HG02571 (cell line): ENCODE data around the gene CLSTN3.
A peak's percentile ranks its signal among the peaks of the same experiment; 100 is the strongest.
"Not testable (repeated sequence)": the region's sequence is repeated elsewhere in the genome, so short reads cannot be mapped to it uniquely, and the experiment has no call there.

ENCODE experiments used
- ATAC-seq: cut with Tn5 transposase; IDR thresholded peaks from one replicate; pipeline ENCODE4 v1.9.1; 2021; ENCODE audit warnings: mild to moderate bottlenecking, moderate library complexity; ENCODE audit not compliant: unreplicated experiment

Gene CLSTN3

DNA sequence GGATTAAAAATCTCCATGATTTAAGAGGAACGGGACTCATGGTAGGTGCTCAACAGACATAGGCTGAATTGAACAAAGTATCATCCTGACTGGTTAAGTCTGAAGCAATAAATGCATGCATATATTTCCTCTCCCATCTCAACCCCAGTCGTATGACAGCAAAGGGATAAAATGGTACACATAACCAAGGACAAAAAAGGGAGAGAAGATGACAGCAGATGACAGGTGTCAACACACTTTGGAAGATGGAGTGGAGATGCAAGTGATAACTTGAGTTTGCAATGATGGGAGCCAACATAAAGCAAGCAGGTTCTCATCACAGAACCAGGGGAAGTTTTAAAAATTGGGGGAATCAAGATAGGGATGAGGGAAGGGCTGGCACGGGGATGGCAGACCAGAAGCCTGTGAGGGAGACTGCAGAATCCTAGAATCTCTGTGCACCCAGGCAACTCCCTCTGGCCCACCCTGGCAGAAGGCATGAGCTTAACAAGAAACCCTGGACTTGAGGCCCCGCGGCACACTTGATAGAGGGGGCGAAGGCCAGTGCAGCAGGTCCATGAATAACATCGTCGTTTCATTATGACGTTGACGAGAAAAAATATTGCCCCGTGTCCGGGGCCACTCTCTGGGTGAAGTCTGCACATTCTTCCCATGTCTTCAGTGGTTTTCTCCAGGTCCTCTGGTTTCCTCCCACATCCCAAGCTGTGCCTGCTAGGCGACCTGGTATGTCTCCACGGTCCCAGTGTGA, 26.2 kb upstream of the CLSTN3 start:
- ATAC-seq = no peak

- ATAC-seq = no peak
Measured at GRCh38 chr12:7106082-7106481, 24.1 kb upstream of the CLSTN3 start.

- ATAC-seq = not testable (repeated sequence)
Measured at GRCh38 chr12:7107181-7107580, 23.0 kb upstream of the CLSTN3 start.

DNA sequence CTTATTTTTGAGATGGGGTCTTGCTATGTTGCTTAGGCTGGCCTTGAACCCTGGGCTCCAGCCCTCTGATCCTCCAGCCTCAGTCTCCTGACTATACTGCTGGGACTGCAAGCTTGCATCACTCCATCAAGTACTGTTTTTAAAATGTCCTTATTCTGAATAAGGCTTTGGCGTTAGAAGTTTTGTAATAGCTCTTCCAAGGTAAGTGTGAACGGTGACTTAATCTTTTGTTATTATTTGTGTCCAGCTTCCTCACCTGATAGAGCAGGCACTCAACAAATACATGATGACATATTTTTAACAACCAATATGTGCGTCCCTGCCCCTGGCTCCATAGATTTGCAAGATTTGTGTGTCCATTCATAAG, 22.6 kb upstream of the CLSTN3 start:
- ATAC-seq = no peak

GRCh38 chr12:7108003-7108795, 22.0 kb upstream of the CLSTN3 start:
- peak; percentile 88 for ATAC-seq

DNA sequence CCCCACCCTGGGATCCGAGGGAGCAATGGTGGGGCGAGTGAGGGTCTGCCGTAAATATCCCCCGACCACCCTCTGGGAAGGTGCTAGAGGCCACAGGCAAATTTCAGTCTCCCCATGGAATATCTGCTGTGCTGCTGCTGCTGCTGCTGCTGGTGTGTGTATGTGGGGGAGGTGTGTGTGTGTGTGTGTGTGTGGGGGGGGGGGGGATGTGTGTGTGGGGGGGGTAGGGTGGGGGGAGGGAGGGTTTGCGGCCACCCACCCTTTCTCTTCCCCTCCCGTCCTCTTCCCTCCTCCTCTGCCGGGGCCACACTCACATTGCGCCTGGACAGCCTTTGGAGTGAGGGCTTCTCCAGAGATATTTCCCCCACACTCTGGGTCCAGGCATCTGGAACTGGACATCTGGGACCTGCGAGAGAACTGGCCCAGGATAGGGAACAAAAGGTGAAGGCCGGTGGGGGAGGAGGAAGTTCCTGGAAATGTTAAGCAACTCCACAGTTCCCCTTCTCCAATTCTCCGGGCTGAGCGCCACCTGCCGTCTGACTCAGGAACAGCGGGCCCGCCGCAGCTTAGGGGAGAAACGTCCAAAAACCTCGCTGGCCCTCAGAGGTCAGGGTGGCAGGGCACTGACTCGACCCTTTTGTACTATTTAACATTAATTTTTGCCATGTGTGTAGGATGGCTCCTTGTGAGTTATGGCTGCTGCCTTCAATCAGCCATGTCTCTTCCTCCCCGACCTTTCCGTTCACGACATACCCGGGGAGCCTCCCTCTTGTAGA, 21.2 kb upstream of the CLSTN3 start, which contains the start of gene C1RL:
TSS of gene C1RL (minus strand) at position 419 of the 776 bp plus-strand sequence. CDS start at position 385, 34 bp downstream.
- peak; percentile 35 for ATAC-seq

DNA sequence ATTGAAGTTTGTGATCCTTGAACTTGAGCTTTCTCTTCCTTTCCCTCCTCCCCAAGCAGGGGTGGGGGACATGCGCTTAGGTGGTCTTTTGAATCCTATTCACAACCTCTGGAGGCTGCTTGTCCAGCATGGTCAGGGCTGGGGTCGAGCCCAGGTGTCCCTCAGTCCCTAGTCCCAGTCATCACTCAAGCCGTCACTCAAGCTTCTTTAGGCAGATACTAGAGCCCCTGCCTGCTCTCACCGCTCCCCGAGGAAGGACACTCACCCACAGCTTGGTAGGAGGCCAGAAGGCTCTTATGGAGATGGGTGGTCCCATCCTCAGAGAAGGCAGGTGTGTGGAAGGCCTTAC, 20.6 kb upstream of the CLSTN3 start:
- ATAC-seq = no peak

GRCh38 chr12:7110661-7111060, 19.5 kb upstream of the CLSTN3 start:
- no peak for ATAC-seq

DNA sequence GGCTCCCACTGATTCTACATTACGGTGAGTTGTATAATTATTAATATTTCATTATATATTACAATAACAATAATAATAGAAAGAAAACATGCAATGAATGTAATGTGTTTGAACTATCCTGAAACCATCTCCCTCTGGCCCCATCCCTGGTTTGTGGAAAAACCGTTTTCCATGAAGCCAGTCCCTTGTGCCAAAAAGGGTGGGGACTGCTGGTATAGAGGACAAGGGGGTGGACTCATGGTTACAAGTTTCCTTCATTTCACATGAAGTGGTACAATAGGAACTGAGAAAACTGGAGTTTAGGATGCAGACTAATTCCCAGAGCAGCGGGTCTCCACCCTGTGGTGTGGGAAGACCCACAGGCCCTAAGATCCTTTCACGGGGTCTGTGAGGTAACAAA, 18.1 kb upstream of the CLSTN3 start:
- ATAC-seq = no peak

DNA sequence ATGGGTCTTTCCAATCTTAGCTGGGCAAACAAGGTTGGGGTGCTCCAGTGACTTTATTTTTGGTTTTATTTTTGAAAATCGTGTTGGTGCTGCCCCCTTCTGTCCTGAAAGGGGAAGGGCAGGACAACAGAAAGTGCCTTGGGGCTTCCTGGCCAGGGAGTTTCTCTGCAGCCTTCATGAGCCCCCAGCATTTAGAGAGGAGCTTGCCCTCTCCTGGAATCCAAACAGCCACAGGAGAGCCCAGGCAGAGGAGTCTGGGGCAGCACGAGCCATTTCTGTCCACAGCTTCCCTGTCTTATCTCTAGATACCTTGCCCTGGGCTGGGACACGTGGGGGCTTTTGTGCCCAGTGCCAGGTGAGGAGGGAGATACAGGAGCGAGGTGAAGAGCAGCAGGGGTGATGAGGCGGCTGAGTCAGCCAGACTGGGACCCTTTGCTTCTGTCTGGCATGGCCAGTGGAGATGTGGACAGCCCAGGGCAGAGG, 16.7 kb upstream of the CLSTN3 start:
- no peak for ATAC-seq

- no peak for ATAC-seq
Measured at GRCh38 chr12:7114008-7114407, 16.2 kb upstream of the CLSTN3 start.

DNA sequence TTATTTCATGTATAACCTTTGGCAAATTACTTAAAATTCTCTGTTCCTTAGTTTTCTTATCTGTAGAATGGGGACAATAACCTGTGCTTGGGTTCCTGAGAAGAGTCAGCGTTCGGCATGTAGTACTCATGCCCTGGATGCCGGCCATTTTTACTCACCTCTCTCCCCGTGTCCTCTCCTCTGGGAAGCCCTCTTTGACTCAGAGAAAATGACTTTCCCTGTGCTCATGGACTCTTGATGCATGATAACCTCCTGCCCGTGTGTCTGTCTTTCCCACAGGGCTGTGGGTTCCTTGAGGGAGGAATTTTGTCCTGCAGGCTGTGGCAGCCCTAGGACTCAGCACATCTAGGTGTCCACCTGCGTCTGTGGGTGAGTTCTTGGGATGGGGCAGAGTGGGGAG, 15.3 kb upstream of the CLSTN3 start:
- no peak for ATAC-seq

DNA sequence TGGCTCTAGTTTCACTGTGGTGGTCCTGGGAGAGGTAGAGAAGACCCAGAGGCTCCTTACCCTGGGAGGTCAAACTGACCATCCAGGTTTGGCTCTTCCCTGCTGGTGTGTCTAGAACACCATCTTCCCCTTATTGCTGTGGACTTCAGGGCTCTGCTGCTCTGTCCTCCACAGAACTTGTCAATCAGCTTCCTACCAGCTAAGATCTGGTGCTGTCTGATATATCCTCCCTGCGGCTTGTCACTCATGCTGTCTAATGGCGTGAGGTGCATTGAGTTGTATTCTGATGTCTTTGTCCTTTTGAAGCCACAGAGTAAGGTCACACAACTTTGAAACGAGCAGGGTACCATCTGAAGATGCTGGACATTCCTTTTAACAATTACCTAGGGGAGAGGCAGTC, 14.0 kb upstream of the CLSTN3 start:
- ATAC-seq = no peak

DNA sequence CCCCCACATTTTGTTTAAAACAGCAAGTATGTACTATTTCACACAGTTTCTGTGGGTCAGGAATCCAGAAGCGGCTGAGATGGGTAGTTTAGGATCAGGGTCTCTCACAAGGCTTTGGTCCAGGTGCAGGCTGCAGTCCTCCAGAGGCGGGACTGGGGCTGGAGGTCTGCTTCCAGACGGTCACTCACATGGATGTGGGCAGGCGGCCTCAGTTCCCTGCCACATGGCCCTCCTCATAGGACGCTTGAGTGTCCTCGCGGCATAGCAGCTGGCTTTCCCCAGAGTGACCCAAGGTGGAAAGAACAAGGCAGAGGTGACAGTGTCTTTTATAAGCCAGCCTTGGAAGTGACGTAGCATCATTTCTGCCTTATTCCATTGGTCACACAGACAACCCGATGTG, 13.3 kb upstream of the CLSTN3 start:
- no peak for ATAC-seq

DNA sequence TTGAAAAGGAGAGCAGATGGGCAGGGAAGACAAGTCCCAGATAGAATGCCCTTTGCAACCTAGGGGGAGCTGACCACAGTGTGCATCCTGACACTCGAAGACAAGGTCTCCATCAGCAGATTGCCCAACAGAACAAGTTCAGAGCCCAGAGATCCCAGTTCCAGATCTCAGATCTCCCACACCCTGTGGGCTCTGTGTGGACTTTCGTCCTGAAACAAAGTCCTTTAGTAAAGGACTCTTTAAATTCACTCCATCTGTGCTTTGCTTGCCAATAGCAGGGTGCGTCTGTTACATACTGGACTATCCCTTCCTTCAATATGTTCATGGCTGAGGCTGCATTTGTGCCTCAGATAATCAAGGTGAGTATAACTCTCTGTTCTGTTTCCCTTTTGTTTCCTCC, 12.5 kb upstream of the CLSTN3 start:
- ATAC-seq = no peak

DNA sequence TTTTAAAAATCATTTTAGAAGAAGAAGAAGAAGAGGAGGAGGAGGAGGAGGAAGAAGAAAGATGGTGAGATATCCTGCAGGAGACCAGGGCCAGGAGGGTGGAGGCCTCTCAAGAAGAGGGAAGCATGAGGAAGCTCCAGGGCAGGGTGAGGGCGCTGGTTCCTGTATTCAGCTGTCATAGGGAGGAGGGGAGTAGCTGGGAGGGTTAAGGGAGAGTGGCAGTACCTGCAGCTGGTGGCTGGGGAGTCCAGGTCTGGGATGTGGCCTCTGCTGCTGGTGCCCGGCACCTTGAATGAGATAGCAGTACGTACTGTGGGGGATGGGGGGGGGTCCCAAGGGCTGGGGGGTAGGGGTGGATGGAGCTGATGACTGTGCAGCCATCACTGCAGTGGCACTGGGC, 11.3 kb upstream of the CLSTN3 start:
- no peak for ATAC-seq

GRCh38 chr12:7120166-7120565, 10.0 kb upstream of the CLSTN3 start:
- no peak for ATAC-seq

GRCh38 chr12:7121324-7121723, 8.8 kb upstream of the CLSTN3 start:
- no peak for ATAC-seq

GRCh38 chr12:7122811-7123769, 7.1 kb upstream of the CLSTN3 start:
- ATAC-seq = no peak

- no peak for ATAC-seq
Measured at GRCh38 chr12:7123806-7124522, 6.2 kb upstream of the CLSTN3 start.
